Stomach (tissue), 9 donors: ENCODE data around the gene DENND5A. TPM values are rescaled to one million over a fixed set of nuclear protein-coding genes. Genes with fewer than 3 reads are reported as not detected.
"Not testable (repeated sequence)": the region's sequence is repeated elsewhere in the genome, so short reads cannot be mapped to it uniquely, and the experiment has no call there.

Experiments used
- DNase-seq, 2 donors: peaks; one replicate each; pipeline versions ENCODE4 v3.0.0 to v3.0.0-alpha.2; 2013 to 2019
- H3K27ac ChIP-seq, 5 donors: fragments of 200-600 bp in 4 of 5; sonication (generic) in 4 of 5; one replicate each; pipeline ENCODE4 v1.5.1; 2013 to 2019; ENCODE audit warnings: mild to moderate bottlenecking in 1 of 5, moderate library complexity in 1 of 5
- H3K27me3 ChIP-seq, 3 donors: fragments of 200-600 bp; sonication (generic); one replicate each; pipeline ENCODE4 v1.5.1; 2017 to 2019; ENCODE audit warnings: mixed run types in 1 of 3
- H3K36me3 ChIP-seq, 4 donors: fragments of 200-600 bp; sonication (generic); 1 replicate in 3 of 4; 2 replicates in 1 of 4; pipeline ENCODE4 v1.5.1; 2016 to 2019
- H3K4me1 ChIP-seq, 4 donors: fragments of 200-600 bp; sonication (generic); one replicate each; pipeline ENCODE4 v1.5.1; 2016 to 2019
- H3K4me3 ChIP-seq, 4 donors: fragments of 200-600 bp; sonication (generic) in 3 of 4; one replicate each; pipeline ENCODE4 v1.5.1; 2016 to 2019; ENCODE audit warnings: mild to moderate bottlenecking in 1 of 4
- H3K9me3 ChIP-seq, 4 donors: fragments of 200-600 bp; sonication (generic); one replicate each; pipeline ENCODE4 v1.5.1; 2016 to 2019
- CTCF ChIP-seq, 7 experiments: fragments of 450-650 bp in 4 of 7; fragments of 200-600 bp in 3 of 7; sonication (generic) in 3 of 7; IDR thresholded peaks; one replicate each; pipeline ENCODE4 v1.5.1; 2016 to 2019; ENCODE audit warnings: antibody characterized with exemption in 7 of 7, control low read depth in 2 of 7, mild to moderate bottlenecking in 1 of 7
- EP300 ChIP-seq: sonication (generic); formaldehyde crosslinking; IDR thresholded peaks from one replicate; pipeline ENCODE4 v1.6.1; 2017; ENCODE audit warnings: antibody characterized with exemption
- POLR2A ChIP-seq, 4 donors: fragments of 450-650 bp; IDR thresholded peaks; one replicate each; pipeline ENCODE4 v1.6.1; 2016; ENCODE audit warnings: antibody characterized with exemption in 4 of 4, control low read depth in 2 of 4, mild to moderate bottlenecking in 1 of 4, moderate library complexity in 1 of 4
- POLR2AphosphoS5 ChIP-seq, 3 donors: sonication (generic); formaldehyde crosslinking; IDR thresholded peaks; one replicate each; pipeline ENCODE4 v1.6.1; 2016; ENCODE audit warnings: antibody characterized with exemption in 3 of 3
- WGBS, 5 donors: extraction: QIAGEN DNeasy Blood & Tissue Kit in 3 of 5; methylation state at CpG; one replicate each; pipeline versions ENCODE4 v1.1.5 to v1.1.7; 2013 to 2018; 5-methylcytosine and 5-hydroxymethylcytosine counted together
- intact Hi-C: fragments of 100-400 bp; cut with DNase I; formaldehyde crosslinking; loops from one replicate; pipeline ENCODE4 v1.15.1; 2023; ENCODE audit warnings: low total_unique reads
- polyA plus RNA-seq, 3 donors: library from polyadenylated mRNA; stranded (reverse); fragments of 200-250 nt; gene quantifications; one replicate each; pipeline ENCODE4 v1.2.3, GENCODE V29; 2013
- total RNA-seq, 5 donors: library from RNA; depleted of rRNA; stranded (reverse); fragments of >200 nt; gene quantifications; one replicate each; pipeline versions ENCODE4 v1.1.0 to v1.2.3, GENCODE V29; 2014 to 2016
- donor health status: healthy with polysubstance abuse.
- donor health status: Bipolar disorder and iron deficiency.
- donor health status: healthy.

DENND5A gene
- total and polyA plus RNA-seq, 8 donors: 14.8 to 152 (median 42.3) TPM

DNA sequence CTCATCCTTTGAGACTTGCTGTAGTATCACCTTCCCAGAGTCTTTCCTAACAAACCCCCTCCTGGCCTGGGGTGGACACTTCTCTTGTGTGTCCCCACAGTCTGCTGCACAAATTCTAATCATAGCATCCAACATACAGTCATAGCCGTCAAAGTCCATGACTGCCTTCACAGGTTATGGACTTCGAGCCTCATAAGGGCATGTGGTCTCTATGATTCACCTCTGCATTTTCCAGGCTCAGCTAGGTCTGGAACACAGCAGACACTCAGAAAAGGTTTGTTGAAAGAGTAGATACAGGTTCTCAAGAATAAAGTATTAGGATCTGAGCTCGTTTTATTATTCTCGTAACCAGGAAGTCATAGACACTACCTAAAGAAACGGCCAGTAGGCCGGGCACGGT lies 160.6 kb downstream of the DENND5A start:
- no peak for TF ChIP-seq POLR2AphosphoS5 (IDR thresholded peaks at IDR 0.05)
- TF ChIP-seq CTCF (IDR thresholded peaks at IDR 0.05): no peak
- TF ChIP-seq POLR2A (IDR thresholded peaks at IDR 0.05): no peak
- TF ChIP-seq EP300: no peak
- Histone ChIP-seq H3K9me3 (no peaks in the 10 kb centered on the region), H3K27ac (no peak overlapping the region), H3K27me3 (no peaks in the 10 kb centered on the region), H3K4me1 (peaks cover 6 to 13% (median 7%) of the 10 kb centered on the region in 4 donors), H3K4me3 (no peak overlapping the region), H3K36me3 (no peaks in the 10 kb centered on the region)
- no peak for DNase-seq
- intact Hi-C loops: no loop called here
- WGBS, 5 donors: 91 to 98% (median 94%) methylated on average over 7 of the region's 7 CpGs

DNA sequence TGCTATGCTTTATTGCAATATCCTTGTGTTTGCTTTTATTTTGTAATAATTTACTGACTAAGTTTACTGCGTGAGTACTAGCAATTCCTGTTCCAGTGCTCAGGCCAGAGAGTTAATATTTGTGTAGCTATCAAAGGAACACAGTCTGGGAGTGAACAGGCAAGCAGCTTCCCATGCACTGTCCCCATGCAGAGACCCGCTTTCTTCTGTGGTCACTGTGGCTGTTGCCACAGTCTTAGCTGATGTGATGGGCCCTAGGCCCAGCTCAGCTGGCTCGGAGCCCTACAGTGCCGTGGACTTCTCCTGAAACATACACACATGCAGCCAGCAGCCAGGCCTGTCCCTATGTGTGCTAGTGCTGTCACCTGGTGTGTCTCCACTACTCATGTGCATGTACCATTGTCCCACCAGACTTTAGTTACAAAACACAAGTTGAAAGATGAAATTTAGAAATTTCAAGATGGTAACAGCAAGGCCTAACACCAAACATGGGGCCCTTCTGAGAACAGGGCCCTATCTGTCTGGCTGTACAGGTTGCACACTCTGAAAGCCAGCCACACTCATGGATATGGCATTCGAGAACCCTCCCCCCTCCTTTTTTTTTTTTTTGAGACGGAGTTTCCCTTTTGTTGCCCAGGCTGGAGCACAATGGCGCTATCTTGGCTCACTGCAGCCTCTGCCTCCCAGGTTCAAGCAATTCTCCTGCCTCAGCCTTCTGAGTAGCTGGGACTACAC lies 161.4 kb downstream of the DENND5A start:
- intact Hi-C loops: no loop called here
- H3K27me3 ChIP-seq: no peaks in the 10 kb centered on the region
- peaks cover 6 to 13% (median 7%) of the 10 kb centered on the region in 4 donors for H3K4me1 ChIP-seq
- TF ChIP-seq POLR2AphosphoS5 (IDR thresholded peaks at IDR 0.05): peak in 1 of 3 donors; percentile 7
- TF ChIP-seq POLR2A (IDR thresholded peaks at IDR 0.05): no peak
- peak; percentile 21 to 77 for DNase-seq
- no peaks in the 10 kb centered on the region for H3K36me3 ChIP-seq
- H3K4me3 ChIP-seq: no peak overlapping the region
- WGBS, 5 donors: 40 to 66% (median 58%) methylated on average over 7 of the region's 7 CpGs
- no peaks in the 10 kb centered on the region for H3K9me3 ChIP-seq
- peak overlapping the region; percentile 0 to 52 (median 47) for H3K27ac ChIP-seq

DNA sequence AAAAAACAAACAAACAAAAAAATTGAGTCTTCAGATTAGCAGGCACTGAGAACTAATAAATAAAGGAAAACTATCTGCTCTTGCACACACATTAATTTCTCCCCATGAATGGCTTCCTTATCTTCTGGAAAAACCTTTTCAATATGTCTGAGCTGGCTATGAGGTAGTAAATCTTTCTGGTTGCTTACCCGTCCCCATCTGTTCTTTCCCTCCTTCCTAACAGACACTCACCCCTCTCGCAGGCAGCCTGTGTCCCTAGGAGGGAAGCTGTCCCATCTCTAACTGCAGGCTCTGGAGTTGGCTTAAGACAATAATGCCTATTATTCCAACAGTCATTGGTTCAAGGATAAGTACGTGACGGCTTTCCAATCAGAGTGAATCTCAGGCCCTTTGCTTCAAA lies 165.5 kb downstream of the DENND5A start:
- Histone ChIP-seq H3K27ac (no peak overlapping the region), H3K27me3 (no peaks in the 10 kb centered on the region), H3K4me1 (peaks cover 6 to 13% (median 7%) of the 10 kb centered on the region in 4 donors), H3K36me3 (no peaks in the 10 kb centered on the region), H3K9me3 (no peaks in the 10 kb centered on the region), H3K4me3 (no peak overlapping the region)
- TF ChIP-seq EP300 (no peak), POLR2AphosphoS5 (IDR thresholded peaks at IDR 0.05) (no peak), POLR2A (IDR thresholded peaks at IDR 0.05) (no peak), CTCF (IDR thresholded peaks at IDR 0.05) (no peak)
- no peak for DNase-seq
- intact Hi-C loops: no loop called here
- 70 to 93% (median 88%) methylated on average over 4 of the region's 4 CpGs for WGBS, 5 donors

DNA sequence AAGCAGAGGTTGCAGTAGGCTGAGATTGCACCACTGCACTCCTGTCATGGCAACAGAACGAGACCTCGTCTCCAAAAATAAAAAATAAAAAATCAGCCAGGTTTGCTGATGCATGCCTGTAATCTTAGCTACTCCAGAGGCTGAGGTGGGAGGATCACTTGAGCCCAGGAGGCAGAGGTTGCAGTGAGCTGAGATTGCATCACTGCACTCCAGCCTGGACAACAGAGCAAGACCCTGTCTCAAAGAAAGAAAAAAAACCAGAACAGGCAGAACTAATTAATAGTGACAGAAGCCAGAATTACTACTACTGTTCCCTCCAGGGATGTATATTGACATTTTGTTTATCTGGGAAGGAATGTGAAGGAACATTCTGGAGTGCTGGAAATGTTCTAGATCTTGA lies 166.7 kb downstream of the DENND5A start:
- WGBS, 5 donors: 65 to 98% (median 91%) methylated on average over 2 of the region's 2 CpGs
- H3K27me3 ChIP-seq, H3K9me3 ChIP-seq, H3K27ac ChIP-seq, H3K4me3 ChIP-seq, H3K36me3 ChIP-seq, H3K4me1 ChIP-seq, intact Hi-C loops, DNase-seq: not testable (repeated sequence)

GRCh38 chr11:9097186-9097943 lies 167.8 kb downstream of the DENND5A start:
- H3K9me3 ChIP-seq, H3K4me3 ChIP-seq, H3K27me3 ChIP-seq, intact Hi-C loops, H3K36me3 ChIP-seq, DNase-seq, H3K27ac ChIP-seq: not testable (repeated sequence)
- H3K4me1 ChIP-seq: peaks cover 5 to 11% (median 7%) of the 10 kb centered on the region in 4 donors
- WGBS, 5 donors: 74 to 88% (median 81%) methylated on average over 23 of the region's 23 CpGs
